Measurements from ENCODE around the gene FILIP1.

Gene FILIP1

GRCh38 chr6:75379536-75379935 is 114.1 kb downstream of the FILIP1 start:
- no peak for DNase-seq (ENCODE audit: low read depth)

- no peak for DNase-seq (ENCODE audit: low read depth)
These were observed 115.5 kb downstream of the FILIP1 start for GRCh38 chr6:75378101-75378500.

- DNase-seq (ENCODE audit: low read depth) = no peak
These were observed 116.2 kb downstream of the FILIP1 start for GRCh38 chr6:75377386-75377785.

- DNase-seq (ENCODE audit: low read depth) = no peak
These were observed 117.1 kb downstream of the FILIP1 start for GRCh38 chr6:75376347-75377024.

- no peak for DNase-seq (ENCODE audit: low read depth)
These were observed 118.6 kb downstream of the FILIP1 start for GRCh38 chr6:75374961-75375400.

GRCh38 chr6:75372884-75373283 is 120.7 kb downstream of the FILIP1 start:
- no peak for DNase-seq (ENCODE audit: low read depth)

- no peak for DNase-seq (ENCODE audit: low read depth)
These were observed 123.6 kb downstream of the FILIP1 start for GRCh38 chr6:75370011-75370410.

GRCh38 chr6:75368864-75369402 is 124.7 kb downstream of the FILIP1 start:
- DNase-seq (ENCODE audit: low read depth) = no peak

- no peak for DNase-seq (ENCODE audit: low read depth)
These were observed 125.3 kb downstream of the FILIP1 start for GRCh38 chr6:75368151-75368779.

- no peak for DNase-seq (ENCODE audit: low read depth)
These were observed 130.3 kb downstream of the FILIP1 start for GRCh38 chr6:75363304-75363703.

- no peak for DNase-seq (ENCODE audit: low read depth)
These were observed 140.0 kb downstream of the FILIP1 start for GRCh38 chr6:75353644-75354043.

GRCh38 chr6:75351570-75351969 is 142.0 kb downstream of the FILIP1 start:
- no peak for DNase-seq (ENCODE audit: low read depth)

- DNase-seq (ENCODE audit: low read depth) = no peak
These were observed 142.8 kb downstream of the FILIP1 start for GRCh38 chr6:75350808-75351207.

- no peak for DNase-seq (ENCODE audit: low read depth)
These were observed 143.4 kb downstream of the FILIP1 start for GRCh38 chr6:75350156-75350555.

- DNase-seq (ENCODE audit: low read depth) = no peak
These were observed 144.2 kb downstream of the FILIP1 start for GRCh38 chr6:75349262-75349984.

- no peak for DNase-seq (ENCODE audit: low read depth)
These were observed 144.7 kb downstream of the FILIP1 start for GRCh38 chr6:75348882-75349261.

GRCh38 chr6:75347898-75348610 is 145.5 kb downstream of the FILIP1 start:
- no peak for DNase-seq (ENCODE audit: low read depth)

- no peak for DNase-seq (ENCODE audit: low read depth)
These were observed 148.2 kb downstream of the FILIP1 start for GRCh38 chr6:75345413-75345812.

- DNase-seq (ENCODE audit: low read depth) = no peak
These were observed 149.1 kb downstream of the FILIP1 start for GRCh38 chr6:75344455-75344854.

- DNase-seq (ENCODE audit: low read depth) = no peak
These were observed 149.6 kb downstream of the FILIP1 start for GRCh38 chr6:75344021-75344420.

- no peak for DNase-seq (ENCODE audit: low read depth)
These were observed 155.6 kb downstream of the FILIP1 start for GRCh38 chr6:75337835-75338580.
